AG04450 (cell line): ENCODE results near the gene TPH2. TPM values are rescaled to one million over a fixed set of nuclear protein-coding genes. Genes with fewer than 3 reads are reported as not detected.

ENCODE experiments used
- CTCF ChIA-PET: fragments of 300-600, 350-600 bp; formaldehyde crosslinking; extraction: SDS; loops from one replicate; lab custom pipeline; 2022; ENCODE audit warnings: antibody characterized with exemption, inconsistent platforms; lab: Charles Lee
- POLR2A ChIA-PET: fragments of 350-600 bp; formaldehyde crosslinking; extraction: SDS; loops from one replicate; lab custom pipeline; 2021; ENCODE audit warnings: antibody characterized with exemption, inconsistent platforms; lab: Yijun Ruan, JAX
- DNase-seq: peaks from one replicate; pipeline ENCODE4 v3.0.0-alpha.2; 2011; ENCODE audit warnings: low read depth, low spot score
- H3K27ac ChIP-seq: one replicate; pipeline ENCODE4 v1.5.1; 2012; ENCODE audit warnings: low read depth, low read length, control low read depth
- H3K27me3 ChIP-seq: one replicate; pipeline ENCODE4 v1.6.0; 2012; ENCODE audit warnings: low read length; ENCODE audit not compliant: control insufficient read depth, insufficient read depth
- H3K4me3 ChIP-seq: 2 replicates; pipeline ENCODE4 v1.5.1; 2011; ENCODE audit warnings: mild to moderate bottlenecking, low read depth, low read length, control low read depth
- H3K9me3 ChIP-seq: 2 replicates; pipeline ENCODE4 v1.5.1; 2012; ENCODE audit warnings: low read length; ENCODE audit not compliant: control insufficient read depth, insufficient read depth
- polyA plus RNA-seq: library from polyadenylated mRNA; depleted of rRNA; stranded (reverse); fragments of >200 nt; gene quantifications from 2 replicates; pipeline ENCODE4 v1.2.3, GENCODE V29; 2011
- TF ChIP-seq, protein P1 (sequence below): IDR thresholded peaks from 2 replicates; pipeline ENCODE4 v1.5.1; 2011; ENCODE audit warnings: low read depth, low read length, control low read depth, inconsistent platforms

Gene TPH2
- polyA plus RNA-seq, 1 experiment: 0.04 TPM

DNA sequence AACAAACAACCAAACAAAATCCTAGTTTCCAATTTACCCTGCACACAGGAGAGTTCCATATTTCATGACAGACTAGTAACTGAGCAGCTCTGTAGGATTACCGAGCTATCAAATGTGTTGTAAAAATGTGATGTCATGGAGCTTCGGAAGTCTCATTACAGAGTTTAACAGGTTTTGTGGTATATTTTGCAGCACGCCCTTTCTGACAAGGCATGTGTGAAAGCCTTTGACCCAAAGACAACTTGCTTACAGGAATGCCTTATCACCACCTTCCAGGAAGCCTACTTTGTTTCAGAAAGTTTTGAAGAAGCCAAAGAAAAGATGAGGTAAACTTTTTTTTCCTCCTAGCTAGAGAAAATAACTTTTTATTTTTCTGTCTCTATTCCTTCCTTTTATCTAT is 92.4 kb downstream of the TPH2 start:
- POLR2A ChIA-PET: no interaction called here
- no peak overlapping the region for H3K4me3 ChIP-seq
- no peak overlapping the region for H3K27ac ChIP-seq
- H3K27me3 ChIP-seq: no peaks in the 10 kb centered on the region
- no peak for DNase-seq
- no peaks in the 10 kb centered on the region for H3K9me3 ChIP-seq
- CTCF ChIA-PET: interaction anchor here (1.2 to 1.6 kb wide), 2 partner anchors 14 to 17 kb away, joined by 3 to 6 read pairs; no protein-coding TSS in a partner anchor
- TF ChIP-seq, protein P1, sequence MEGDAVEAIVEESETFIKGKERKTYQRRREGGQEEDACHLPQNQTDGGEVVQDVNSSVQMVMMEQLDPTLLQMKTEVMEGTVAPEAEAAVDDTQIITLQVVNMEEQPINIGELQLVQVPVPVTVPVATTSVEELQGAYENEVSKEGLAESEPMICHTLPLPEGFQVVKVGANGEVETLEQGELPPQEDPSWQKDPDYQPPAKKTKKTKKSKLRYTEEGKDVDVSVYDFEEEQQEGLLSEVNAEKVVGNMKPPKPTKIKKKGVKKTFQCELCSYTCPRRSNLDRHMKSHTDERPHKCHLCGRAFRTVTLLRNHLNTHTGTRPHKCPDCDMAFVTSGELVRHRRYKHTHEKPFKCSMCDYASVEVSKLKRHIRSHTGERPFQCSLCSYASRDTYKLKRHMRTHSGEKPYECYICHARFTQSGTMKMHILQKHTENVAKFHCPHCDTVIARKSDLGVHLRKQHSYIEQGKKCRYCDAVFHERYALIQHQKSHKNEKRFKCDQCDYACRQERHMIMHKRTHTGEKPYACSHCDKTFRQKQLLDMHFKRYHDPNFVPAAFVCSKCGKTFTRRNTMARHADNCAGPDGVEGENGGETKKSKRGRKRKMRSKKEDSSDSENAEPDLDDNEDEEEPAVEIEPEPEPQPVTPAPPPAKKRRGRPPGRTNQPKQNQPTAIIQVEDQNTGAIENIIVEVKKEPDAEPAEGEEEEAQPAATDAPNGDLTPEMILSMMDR: no peak

- TF ChIP-seq, protein P1: no peak
- Histone ChIP-seq H3K27ac (no peak overlapping the region), H3K9me3 (no peaks in the 10 kb centered on the region), H3K27me3 (no peaks in the 10 kb centered on the region), H3K4me3 (no peak overlapping the region)
- ChIA-PET CTCF (interaction anchor here (0.7 to 1.0 kb wide), 2 partner anchors 15 to 17 kb away, joined by 3 to 5 read pairs; no protein-coding TSS in a partner anchor), POLR2A (no interaction called here)
- DNase-seq: no peak
Observed at GRCh38 chr12:72033991-72034390, 95.3 kb downstream of the TPH2 start.

- TF ChIP-seq, protein P1: no peak
- no peaks in the 10 kb centered on the region for H3K9me3 ChIP-seq
- no peak overlapping the region for H3K27ac ChIP-seq
- ChIA-PET POLR2A (no interaction called here), CTCF (no interaction called here)
- H3K4me3 ChIP-seq: no peak overlapping the region
- no peaks in the 10 kb centered on the region for H3K27me3 ChIP-seq
- no peak for DNase-seq
Observed at GRCh38 chr12:72035625-72036024, 97.0 kb downstream of the TPH2 start.

DNA sequence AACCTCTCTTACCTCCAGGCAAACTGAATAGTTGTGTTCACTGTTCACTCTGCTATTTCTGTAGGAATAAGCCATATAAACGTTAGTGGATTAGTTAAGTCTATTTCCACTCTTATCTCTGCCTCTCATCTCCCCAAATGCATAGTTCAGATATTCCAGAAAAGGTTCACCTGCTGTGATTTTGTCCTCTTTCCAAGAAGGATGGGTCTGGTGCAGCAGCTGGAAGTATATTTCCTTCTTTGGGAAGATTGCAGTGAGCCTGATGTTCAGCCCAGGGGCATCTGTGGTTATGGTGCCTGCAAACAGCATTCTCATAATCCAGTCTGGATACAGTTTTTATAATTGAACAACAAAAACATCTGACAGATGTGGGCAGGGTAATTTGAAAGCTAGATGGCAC is 97.7 kb downstream of the TPH2 start:
- Histone ChIP-seq H3K9me3 (no peaks in the 10 kb centered on the region), H3K4me3 (no peak overlapping the region), H3K27ac (no peak overlapping the region), H3K27me3 (no peaks in the 10 kb centered on the region)
- TF ChIP-seq, protein P1: no peak
- ChIA-PET CTCF (interaction anchor here (1.7 kb wide), 1 partner anchor 19 kb away, joined by 7 read pairs; no protein-coding TSS in a partner anchor), POLR2A (no interaction called here)
- no peak for DNase-seq

DNA sequence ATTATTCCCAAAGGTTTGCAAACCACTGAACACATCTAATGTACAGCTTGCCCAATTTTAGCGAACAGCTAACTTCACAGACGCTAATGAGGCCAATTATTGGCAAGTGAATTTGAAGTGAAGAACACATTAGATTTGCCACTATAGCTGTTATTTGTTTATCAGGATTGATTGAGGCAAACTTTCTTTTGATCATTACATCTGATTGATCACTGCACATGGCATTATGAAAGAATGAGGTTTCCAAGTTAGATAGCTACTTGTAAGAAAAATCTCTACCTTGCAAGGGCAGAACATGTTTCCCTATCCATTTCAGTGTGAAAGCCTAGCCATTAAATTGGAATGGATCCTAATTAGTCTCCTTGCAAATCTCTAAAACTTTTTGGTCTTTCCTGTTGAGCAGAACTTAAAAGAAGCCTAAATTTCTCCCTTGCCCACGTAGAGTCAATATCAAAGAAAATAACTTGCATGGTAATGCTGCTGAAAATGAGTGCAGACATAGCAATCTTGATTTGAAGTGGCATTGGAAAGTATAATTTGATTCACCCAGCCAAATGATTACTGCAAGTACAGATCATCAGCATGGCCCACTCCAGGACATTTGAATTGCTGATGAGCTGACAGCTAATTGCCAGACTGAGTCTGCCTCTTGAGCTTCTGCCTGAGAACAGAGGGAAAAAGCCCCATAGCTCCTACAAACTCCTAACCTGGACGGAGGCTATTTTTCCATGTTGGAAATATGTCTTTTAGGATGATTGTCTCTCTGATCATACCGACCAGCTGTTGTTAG is 98.6 kb downstream of the TPH2 start:
- ChIA-PET CTCF (interaction anchor here (1.7 kb wide), 1 partner anchor 20 kb away, joined by 7 read pairs; no protein-coding TSS in a partner anchor), POLR2A (no interaction called here)
- DNase-seq: no peak
- TF ChIP-seq, protein P1: no peak
- H3K4me3 ChIP-seq: no peak overlapping the region
- H3K9me3 ChIP-seq: no peaks in the 10 kb centered on the region
- H3K27ac ChIP-seq: no peak overlapping the region
- no peaks in the 10 kb centered on the region for H3K27me3 ChIP-seq
